Liver (tissue), 9 donors: Measurements from ENCODE around the gene CROCC2. TPM values are rescaled to one million over a fixed set of nuclear protein-coding genes. Genes with fewer than 3 reads are reported as not detected.

Source experiments
- DNase-seq: peaks from one replicate; pipeline ENCODE4 v3.0.0-alpha.2; 2017; ENCODE audit warnings: low spot score
- H3K27ac ChIP-seq, 2 donors: one replicate each; pipeline ENCODE4 v1.7.0; 2013; ENCODE audit warnings: inconsistent platforms in 2 of 2, low read length in 2 of 2, control low read depth in 1 of 2, low read depth in 1 of 2, mild to moderate bottlenecking in 1 of 2
- H3K27me3 ChIP-seq, 4 donors: one replicate each; pipeline versions ENCODE4 v1.6.1 to v1.7.0; 2013; ENCODE audit warnings: low read length in 3 of 4, inconsistent platforms in 1 of 4, mild to moderate bottlenecking in 1 of 4, moderate library complexity in 1 of 4; ENCODE audit not compliant: control insufficient read depth in 4 of 4, insufficient read depth in 4 of 4
- H3K36me3 ChIP-seq, 4 donors: one replicate each; pipeline versions ENCODE4 v1.6.1 to v1.7.0; 2013; ENCODE audit warnings: low read length in 3 of 4, mild to moderate bottlenecking in 3 of 4, low read depth in 1 of 4, moderate library complexity in 1 of 4; ENCODE audit not compliant: control insufficient read depth in 4 of 4, insufficient read depth in 3 of 4
- H3K4me1 ChIP-seq, 4 donors: one replicate each; pipeline versions ENCODE4 v1.6.1 to v1.7.0; 2013; ENCODE audit warnings: low read length in 3 of 4, mild to moderate bottlenecking in 3 of 4, moderate library complexity in 1 of 4; ENCODE audit not compliant: control insufficient read depth in 4 of 4, insufficient read depth in 4 of 4
- H3K4me3 ChIP-seq, 3 donors: one replicate each; pipeline versions ENCODE4 v1.6.1 to v1.7.0; 2013; ENCODE audit warnings: low read length in 3 of 3, control low read depth in 1 of 3, low read depth in 1 of 3, mild to moderate bottlenecking in 1 of 3
- H3K9ac ChIP-seq, 2 donors: one replicate each; pipeline ENCODE4 v1.7.0; 2013; ENCODE audit warnings: low read length in 2 of 2, mild to moderate bottlenecking in 2 of 2, moderate library complexity in 2 of 2, control low read depth in 1 of 2, low read depth in 1 of 2
- H3K9me3 ChIP-seq, 4 donors: one replicate each; pipeline versions ENCODE4 v1.6.1 to v1.7.0; 2013; ENCODE audit warnings: low read length in 3 of 4; ENCODE audit not compliant: control insufficient read depth in 4 of 4
- ATF3 ChIP-seq: IDR thresholded peaks from 2 replicates; pipeline ENCODE4 v1.6.1; 2016; ENCODE audit warnings: antibody characterized with exemption
- CTCF ChIP-seq: fragments of 150-350 bp; IDR thresholded peaks from 2 replicates; pipeline ENCODE4 v1.5.1; 2017; ENCODE audit warnings: improper control_type of control experiment, low read depth, low read length; ENCODE audit not compliant: missing input control
- EGR1 ChIP-seq, 2 donors: IDR thresholded peaks; 2 replicates each; pipeline ENCODE4 v1.6.1; 2016 to 2018; ENCODE audit warnings: antibody characterized with exemption in 2 of 2, low read depth in 2 of 2
- FOXA1 ChIP-seq: IDR thresholded peaks from 2 replicates; pipeline ENCODE4 v1.6.1; 2016; ENCODE audit warnings: antibody characterized with exemption
- FOXA2 ChIP-seq: IDR thresholded peaks from 2 replicates; pipeline ENCODE4 v1.6.1; 2016; ENCODE audit warnings: antibody characterized with exemption
- GABPA ChIP-seq, 2 donors: IDR thresholded peaks in 1 of 2; conservative IDR thresholded peaks in 1 of 2; 2 replicates each; pipeline ENCODE4 v1.6.1; 2016; ENCODE audit warnings: antibody characterized with exemption in 2 of 2, mild to moderate bottlenecking in 1 of 2, moderate library complexity in 1 of 2
- MAX ChIP-seq: IDR thresholded peaks from 2 replicates; pipeline ENCODE4 v1.6.1; 2016; ENCODE audit warnings: antibody characterized with exemption
- NR2F2 ChIP-seq: IDR thresholded peaks from 2 replicates; pipeline ENCODE4 v1.6.1; 2016; ENCODE audit warnings: antibody characterized with exemption
- RAD21 ChIP-seq, 2 donors: IDR thresholded peaks; 2 replicates each; pipeline ENCODE4 v1.6.1; 2016; ENCODE audit warnings: antibody characterized with exemption in 2 of 2, mild to moderate bottlenecking in 2 of 2
- RXRA ChIP-seq, 2 donors: IDR thresholded peaks; 2 replicates each; pipeline ENCODE4 v1.6.1; 2017 to 2018; ENCODE audit warnings: antibody characterized with exemption in 2 of 2, mild to moderate bottlenecking in 1 of 2
- SP1 ChIP-seq: IDR thresholded peaks from 2 replicates; pipeline ENCODE4 v1.6.1; 2018; ENCODE audit warnings: antibody characterized with exemption, mild to moderate bottlenecking
- YY1 ChIP-seq: IDR thresholded peaks from 2 replicates; pipeline ENCODE4 v1.6.1; 2016; ENCODE audit warnings: antibody characterized with exemption, mild to moderate bottlenecking
- WGBS: extraction: QIAGEN DNeasy Blood & Tissue Kit; methylation state at CpG from one replicate; pipeline ENCODE4 v1.1.7; 2013; 5-methylcytosine and 5-hydroxymethylcytosine counted together
- polyA plus RNA-seq, 2 donors: library from polyadenylated mRNA; stranded (reverse) in 1 of 2; unstranded in 1 of 2; fragments of 200-250 nt in 1 of 2; fragments of >200 nt in 1 of 2; fragmentation: Nextera tagmentation in 1 of 2; extraction: Ambion mirVana in 1 of 2; gene quantifications; one replicate each; pipeline versions ENCODE4 v1.2.1 to v1.2.3, GENCODE V29; 2013 to 2015
- total RNA-seq, 2 donors: library from RNA; depleted of rRNA; stranded (reverse); fragments of >200 nt; gene quantifications; one replicate each; pipeline ENCODE4 v1.2.3, GENCODE V29; 2014
- TF ChIP-seq, protein P1 (sequence below): IDR thresholded peaks from 2 replicates; pipeline ENCODE4 v1.6.1; 2016; ENCODE audit warnings: antibody characterized with exemption, mild to moderate bottlenecking
- donor health status: healthy.
- donor health status: healthy.
- donor health status: healthy.
- donor health status: healthy.
- donor health status: healthy.

CROCC2 gene
- total and polyA plus RNA-seq, 4 donors, result under 0.01 to 0.13 (median 0.05) TPM

GRCh38 chr2:240914645-240915525, 8.7 kb downstream of the CROCC2 start:
- no peak for DNase-seq
- H3K9me3 ChIP-seq, result no peaks in the 10 kb centered on the region
- H3K4me3 ChIP-seq, result no peak overlapping the region
- no peak overlapping the region for H3K9ac ChIP-seq
- H3K36me3 ChIP-seq, result no peaks in the 10 kb centered on the region
- no peak for TF ChIP-seq FOXA1
- H3K4me1 ChIP-seq, result peaks cover 0 to 17% (median 5%) of the 10 kb centered on the region in 4 donors
- WGBS, result 57% methylated on average over 25 of the region's 25 CpGs
- H3K27me3 ChIP-seq, result no peaks in the 10 kb centered on the region
- no peak overlapping the region for H3K27ac ChIP-seq

GRCh38 chr2:240915526-240916341, 9.6 kb downstream of the CROCC2 start:
- DNase-seq, result no peak
- Histone ChIP-seq H3K27ac (no peak overlapping the region), H3K27me3 (no peaks in the 10 kb centered on the region)

More at GRCh38 chr2:240915526-240916341, 9.6 kb downstream of the CROCC2 start:
- no peak overlapping the region for H3K9ac ChIP-seq
- peaks cover 0 to 17% (median 5%) of the 10 kb centered on the region in 4 donors for H3K4me1 ChIP-seq
- no peak overlapping the region for H3K4me3 ChIP-seq
- no peaks in the 10 kb centered on the region for H3K9me3 ChIP-seq
- TF ChIP-seq NR2F2, result no peak
- no peak for TF ChIP-seq YY1
- TF ChIP-seq, protein P1, sequence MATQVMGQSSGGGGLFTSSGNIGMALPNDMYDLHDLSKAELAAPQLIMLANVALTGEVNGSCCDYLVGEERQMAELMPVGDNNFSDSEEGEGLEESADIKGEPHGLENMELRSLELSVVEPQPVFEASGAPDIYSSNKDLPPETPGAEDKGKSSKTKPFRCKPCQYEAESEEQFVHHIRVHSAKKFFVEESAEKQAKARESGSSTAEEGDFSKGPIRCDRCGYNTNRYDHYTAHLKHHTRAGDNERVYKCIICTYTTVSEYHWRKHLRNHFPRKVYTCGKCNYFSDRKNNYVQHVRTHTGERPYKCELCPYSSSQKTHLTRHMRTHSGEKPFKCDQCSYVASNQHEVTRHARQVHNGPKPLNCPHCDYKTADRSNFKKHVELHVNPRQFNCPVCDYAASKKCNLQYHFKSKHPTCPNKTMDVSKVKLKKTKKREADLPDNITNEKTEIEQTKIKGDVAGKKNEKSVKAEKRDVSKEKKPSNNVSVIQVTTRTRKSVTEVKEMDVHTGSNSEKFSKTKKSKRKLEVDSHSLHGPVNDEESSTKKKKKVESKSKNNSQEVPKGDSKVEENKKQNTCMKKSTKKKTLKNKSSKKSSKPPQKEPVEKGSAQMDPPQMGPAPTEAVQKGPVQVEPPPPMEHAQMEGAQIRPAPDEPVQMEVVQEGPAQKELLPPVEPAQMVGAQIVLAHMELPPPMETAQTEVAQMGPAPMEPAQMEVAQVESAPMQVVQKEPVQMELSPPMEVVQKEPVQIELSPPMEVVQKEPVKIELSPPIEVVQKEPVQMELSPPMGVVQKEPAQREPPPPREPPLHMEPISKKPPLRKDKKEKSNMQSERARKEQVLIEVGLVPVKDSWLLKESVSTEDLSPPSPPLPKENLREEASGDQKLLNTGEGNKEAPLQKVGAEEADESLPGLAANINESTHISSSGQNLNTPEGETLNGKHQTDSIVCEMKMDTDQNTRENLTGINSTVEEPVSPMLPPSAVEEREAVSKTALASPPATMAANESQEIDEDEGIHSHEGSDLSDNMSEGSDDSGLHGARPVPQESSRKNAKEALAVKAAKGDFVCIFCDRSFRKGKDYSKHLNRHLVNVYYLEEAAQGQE, result no peak
- no peak for TF ChIP-seq SP1
- TF ChIP-seq FOXA2, result no peak
- TF ChIP-seq MAX, result no peak
- TF ChIP-seq EGR1 (IDR thresholded peaks at IDR 0.05; ENCODE audit: low read depth in 2 of 2), result no peak
- TF ChIP-seq RXRA (IDR thresholded peaks at IDR 0.05), result no peak
- no peak for TF ChIP-seq RAD21 (IDR thresholded peaks at IDR 0.05)
- no peak for TF ChIP-seq CTCF
- TF ChIP-seq GABPA (IDR thresholded peaks at IDR 0.05 in 1 of 2, conservative IDR thresholded peaks at IDR 0.05 in 1 of 2), result no peak
- no peak for TF ChIP-seq FOXA1
- TF ChIP-seq ATF3, result no peak
- 48% methylated on average over 34 of the region's 34 CpGs for WGBS
- no peaks in the 10 kb centered on the region for H3K36me3 ChIP-seq
